HG02623 (cell line): ENCODE measurements around the gene BRSK2.
"Not testable (repeated sequence)": the region's sequence is repeated elsewhere in the genome, so short reads cannot be mapped to it uniquely, and the experiment has no call there.

Experiments
- ATAC-seq: cut with Tn5 transposase; IDR thresholded peaks from one replicate; pipeline ENCODE4 v1.9.1; 2021; ENCODE audit warnings: moderate library complexity; ENCODE audit not compliant: unreplicated experiment

The BRSK2 gene

GRCh38 chr11:1353383-1354124 lies 36.2 kb upstream of the BRSK2 start:
- no peak for ATAC-seq

- no peak for ATAC-seq
These were observed 35.4 kb upstream of the BRSK2 start for GRCh38 chr11:1354125-1354938.

GRCh38 chr11:1356007-1356435 lies 33.7 kb upstream of the BRSK2 start:
- ATAC-seq = no peak

- ATAC-seq = no peak
These were observed 33.2 kb upstream of the BRSK2 start for GRCh38 chr11:1356478-1356960.

GRCh38 chr11:1358286-1358685 lies 31.4 kb upstream of the BRSK2 start:
- no peak for ATAC-seq

- not testable (repeated sequence) for ATAC-seq
These were observed 30.8 kb upstream of the BRSK2 start for GRCh38 chr11:1358931-1359330.

GRCh38 chr11:1359556-1359955 lies 30.2 kb upstream of the BRSK2 start:
- no peak for ATAC-seq

- no peak for ATAC-seq
These were observed 29.4 kb upstream of the BRSK2 start for GRCh38 chr11:1360181-1360834.

GRCh38 chr11:1360835-1361357 lies 28.8 kb upstream of the BRSK2 start:
- ATAC-seq = no peak

GRCh38 chr11:1361882-1362281 lies 27.9 kb upstream of the BRSK2 start:
- no peak for ATAC-seq

GRCh38 chr11:1367721-1368120 lies 22.0 kb upstream of the BRSK2 start:
- ATAC-seq = no peak

GRCh38 chr11:1368216-1368615 lies 21.5 kb upstream of the BRSK2 start:
- no peak for ATAC-seq

GRCh38 chr11:1368966-1369365 lies 20.8 kb upstream of the BRSK2 start:
- no peak for ATAC-seq

GRCh38 chr11:1369371-1370005 lies 20.2 kb upstream of the BRSK2 start:
- ATAC-seq = no peak

GRCh38 chr11:1370186-1371025 lies 19.3 kb upstream of the BRSK2 start:
- no peak for ATAC-seq

GRCh38 chr11:1371026-1371325 lies 18.8 kb upstream of the BRSK2 start:
- ATAC-seq = no peak

- ATAC-seq = no peak
These were observed 18.4 kb upstream of the BRSK2 start for GRCh38 chr11:1371377-1371776.

GRCh38 chr11:1371836-1372465 lies 17.8 kb upstream of the BRSK2 start:
- no peak for ATAC-seq

GRCh38 chr11:1372660-1373059 lies 17.1 kb upstream of the BRSK2 start:
- ATAC-seq = no peak
